K562 (cell line): ENCODE results near the gene CRK.

Experiments used
- ADNP ChIP-seq: fragments of 200-800 bp; sonication (Bioruptor generic); IDR thresholded peaks from 2 replicates; pipeline ENCODE4 v1.6.1; 2016; ENCODE audit warnings: missing genetic modification characterization, missing compliant biosample characterization
- CHD2 ChIP-seq: IDR thresholded peaks from 2 replicates; pipeline ENCODE4 v1.6.1; 2011; ENCODE audit warnings: low read depth, low read length
- ELF1 ChIP-seq: fragments of 200-800 bp; sonication (Bioruptor generic); IDR thresholded peaks from 2 replicates; pipeline ENCODE4 v1.6.1; 2016; ENCODE audit warnings: missing genetic modification characterization, missing compliant biosample characterization
- FOXK1 ChIP-seq: sonication (generic); formaldehyde crosslinking; IDR thresholded peaks from 2 replicates; pipeline ENCODE4 v1.8.0; 2022; ENCODE audit warnings: missing genetic modification reagents, mild to moderate bottlenecking, borderline replicate concordance
- KDM4B ChIP-seq, 2 experiments: fragments of 450-650 bp in 1 of 2; sonication (generic) in 1 of 2; IDR thresholded peaks; 2 replicates each; pipeline ENCODE4 v1.6.1; 2016 to 2017; ENCODE audit warnings: borderline replicate concordance in 2 of 2, antibody characterized with exemption in 1 of 2, low read depth in 1 of 2, mild to moderate bottlenecking in 1 of 2
- PHF8 ChIP-seq: fragments of 200-600 bp; sonication (generic); IDR thresholded peaks from 2 replicates; pipeline ENCODE4 v1.6.1; 2012; ENCODE audit warnings: mixed run types, mild to moderate bottlenecking, inconsistent platforms, low read length, moderate library complexity, borderline replicate concordance
- SMC3 ChIP-seq: conservative IDR thresholded peaks from 2 replicates; pipeline ENCODE4 v1.6.1; 2011; ENCODE audit warnings: low read depth, low read length, improper control_type of control experiment; ENCODE audit not compliant: insufficient read depth
- TFAM ChIP-seq: fragments of 250-450 bp; sonication (Bioruptor Pico); conservative IDR thresholded peaks from 2 replicates; pipeline ENCODE4 v1.5.0; 2021; ENCODE audit warnings: mild to moderate bottlenecking, moderate library complexity
- ZNF274 ChIP-seq: IDR thresholded peaks from 2 replicates; pipeline ENCODE4 v1.6.1; 2011; ENCODE audit warnings: low read depth, mild to moderate bottlenecking, low read length, moderate library complexity, borderline replicate concordance
- ZNF324 ChIP-seq: fragments of 250-450 bp; sonication (Bioruptor Pico); IDR thresholded peaks from 2 replicates; pipeline ENCODE4 v1.4.0; 2020; ENCODE audit warnings: mild to moderate bottlenecking
- ZNF75A ChIP-seq: fragments of 450-650 bp; formaldehyde crosslinking; IDR thresholded peaks from 2 replicates; pipeline ENCODE4 v1.4.0; 2020; ENCODE audit warnings: mild to moderate bottlenecking
- TF ChIP-seq, protein P1 (sequence below), 3 experiments: IDR thresholded peaks in 2 of 3; conservative IDR thresholded peaks in 1 of 3; 2 replicates each; pipeline ENCODE4 v1.5.1; 2011 to 2012; ENCODE audit warnings: low read length in 3 of 3, mild to moderate bottlenecking in 3 of 3, control low read depth in 2 of 3, improper control_type of control experiment in 1 of 3, inconsistent platforms in 1 of 3, low read depth in 1 of 3, mixed read lengths in 1 of 3, moderate library complexity in 1 of 3; ENCODE audit not compliant: insufficient read depth in 2 of 3
- TF ChIP-seq, protein P2 (sequence below): sonication (generic); formaldehyde crosslinking; IDR thresholded peaks from 2 replicates; pipeline ENCODE4 v1.8.1; 2023; ENCODE audit warnings: mild to moderate bottlenecking, missing genetic modification reagents

DNA sequence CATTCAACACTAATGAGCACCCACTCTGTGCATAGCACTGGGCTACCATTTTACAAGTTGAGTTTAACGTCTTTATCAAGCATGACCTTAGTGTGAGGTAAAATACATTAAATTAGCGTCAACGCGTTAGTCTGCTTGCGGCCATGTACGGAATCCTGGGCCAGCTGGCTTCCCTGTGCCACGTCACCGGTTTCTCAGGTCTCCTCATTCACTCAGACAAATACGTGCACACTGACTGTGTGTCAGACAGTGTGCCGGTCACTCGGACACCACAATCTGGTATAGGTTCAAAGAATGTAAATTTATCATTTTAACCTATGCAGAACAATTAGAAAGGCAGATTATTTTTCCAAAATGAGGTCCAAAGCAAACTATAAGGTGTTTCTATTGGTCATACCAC lies 34.6 kb downstream of the CRK start:
- no peak for TF ChIP-seq ELF1 (tag)
- TF ChIP-seq CHD2 = no peak
- no peak for TF ChIP-seq ZNF274
- no peak for TF ChIP-seq KDM4B (IDR thresholded peaks at IDR 0.05; ENCODE audit: borderline replicate concordance in 2 of 2, low read depth in 1 of 2)
- TF ChIP-seq, protein P1, sequence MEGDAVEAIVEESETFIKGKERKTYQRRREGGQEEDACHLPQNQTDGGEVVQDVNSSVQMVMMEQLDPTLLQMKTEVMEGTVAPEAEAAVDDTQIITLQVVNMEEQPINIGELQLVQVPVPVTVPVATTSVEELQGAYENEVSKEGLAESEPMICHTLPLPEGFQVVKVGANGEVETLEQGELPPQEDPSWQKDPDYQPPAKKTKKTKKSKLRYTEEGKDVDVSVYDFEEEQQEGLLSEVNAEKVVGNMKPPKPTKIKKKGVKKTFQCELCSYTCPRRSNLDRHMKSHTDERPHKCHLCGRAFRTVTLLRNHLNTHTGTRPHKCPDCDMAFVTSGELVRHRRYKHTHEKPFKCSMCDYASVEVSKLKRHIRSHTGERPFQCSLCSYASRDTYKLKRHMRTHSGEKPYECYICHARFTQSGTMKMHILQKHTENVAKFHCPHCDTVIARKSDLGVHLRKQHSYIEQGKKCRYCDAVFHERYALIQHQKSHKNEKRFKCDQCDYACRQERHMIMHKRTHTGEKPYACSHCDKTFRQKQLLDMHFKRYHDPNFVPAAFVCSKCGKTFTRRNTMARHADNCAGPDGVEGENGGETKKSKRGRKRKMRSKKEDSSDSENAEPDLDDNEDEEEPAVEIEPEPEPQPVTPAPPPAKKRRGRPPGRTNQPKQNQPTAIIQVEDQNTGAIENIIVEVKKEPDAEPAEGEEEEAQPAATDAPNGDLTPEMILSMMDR (IDR thresholded peaks at IDR 0.05 in 2 of 3, conservative IDR thresholded peaks at IDR 0.05 in 1 of 3; ENCODE audit: insufficient read depth in 2 of 3, low read depth in 1 of 3, low read length in 3 of 3) = no peak
- TF ChIP-seq, protein P2, sequence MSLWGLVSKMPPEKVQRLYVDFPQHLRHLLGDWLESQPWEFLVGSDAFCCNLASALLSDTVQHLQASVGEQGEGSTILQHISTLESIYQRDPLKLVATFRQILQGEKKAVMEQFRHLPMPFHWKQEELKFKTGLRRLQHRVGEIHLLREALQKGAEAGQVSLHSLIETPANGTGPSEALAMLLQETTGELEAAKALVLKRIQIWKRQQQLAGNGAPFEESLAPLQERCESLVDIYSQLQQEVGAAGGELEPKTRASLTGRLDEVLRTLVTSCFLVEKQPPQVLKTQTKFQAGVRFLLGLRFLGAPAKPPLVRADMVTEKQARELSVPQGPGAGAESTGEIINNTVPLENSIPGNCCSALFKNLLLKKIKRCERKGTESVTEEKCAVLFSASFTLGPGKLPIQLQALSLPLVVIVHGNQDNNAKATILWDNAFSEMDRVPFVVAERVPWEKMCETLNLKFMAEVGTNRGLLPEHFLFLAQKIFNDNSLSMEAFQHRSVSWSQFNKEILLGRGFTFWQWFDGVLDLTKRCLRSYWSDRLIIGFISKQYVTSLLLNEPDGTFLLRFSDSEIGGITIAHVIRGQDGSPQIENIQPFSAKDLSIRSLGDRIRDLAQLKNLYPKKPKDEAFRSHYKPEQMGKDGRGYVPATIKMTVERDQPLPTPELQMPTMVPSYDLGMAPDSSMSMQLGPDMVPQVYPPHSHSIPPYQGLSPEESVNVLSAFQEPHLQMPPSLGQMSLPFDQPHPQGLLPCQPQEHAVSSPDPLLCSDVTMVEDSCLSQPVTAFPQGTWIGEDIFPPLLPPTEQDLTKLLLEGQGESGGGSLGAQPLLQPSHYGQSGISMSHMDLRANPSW (CRISPR knock-in tag) = no peak
- no peak for TF ChIP-seq ZNF75A (CRISPR knock-in tag)
- TF ChIP-seq SMC3 = no peak
- TF ChIP-seq ADNP (tag) = no peak
- TF ChIP-seq ZNF324 (CRISPR knock-in tag) = no peak
- TF ChIP-seq TFAM (CRISPR knock-in tag) = no peak
- TF ChIP-seq FOXK1 (CRISPR knock-in tag) = no peak
- no peak for TF ChIP-seq PHF8
